ENCODE data around the gene CTAG1A. TPM values are rescaled to one million over a fixed set of nuclear protein-coding genes. Genes with fewer than 3 reads are reported as not detected.

Gene CTAG1A
- total and polyA plus RNA-seq, 9 of the 15 experiments (the other 6 are each of a cell fraction or from before 2014, with no cell fraction given), result 0.32 TPM; not detected in 8

DNA sequence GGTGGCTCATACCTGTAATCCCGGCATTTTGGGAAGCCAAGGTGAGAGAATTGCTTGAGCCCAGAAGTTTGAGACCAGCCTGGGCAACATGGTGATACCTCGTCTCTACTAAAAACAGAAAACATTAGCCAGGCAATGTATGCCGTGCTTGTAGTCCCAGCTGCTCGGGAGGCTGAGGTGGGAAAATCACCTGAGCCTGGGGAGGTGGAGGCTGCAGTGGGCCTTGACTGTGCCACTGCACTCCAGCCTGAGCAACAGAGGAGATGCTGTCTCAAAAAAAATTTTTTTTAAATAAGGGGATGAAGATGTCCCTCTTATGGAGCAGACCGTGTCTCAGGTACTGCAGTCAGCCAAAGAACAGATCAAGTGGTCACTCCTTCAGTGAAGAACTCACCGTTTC is 20.6 kb downstream of the CTAG1A start:
- Histone ChIP-seq H3K9me3 (replicated peaks; ENCODE audit: control insufficient read depth, insufficient read depth, low read depth, low read length) (no peaks in the 10 kb centered on the region), H3K4me2 (ENCODE audit: insufficient read depth, low read length) (no peak overlapping the region), H4K20me1 (replicated peaks; ENCODE audit: control insufficient read depth, insufficient read depth, low read length) (no peaks in the 10 kb centered on the region; the same call in 1 of the 2 replicates), H3K9me1 (ENCODE audit: control insufficient read depth, insufficient read depth, low read length) (no peaks in the 10 kb centered on the region), H3K27ac (ENCODE audit: extremely low read depth, low read depth, low read length) (no peak overlapping the region), H3K36me3 (ENCODE audit: control insufficient read depth, insufficient read depth, low read length) (no peaks in the 10 kb centered on the region), H3K4me1 (replicated peaks in 1 of 2; ENCODE audit: control insufficient read depth in 2 of 2, insufficient read depth in 2 of 2, low read length in 2 of 2) (no peaks in the 10 kb centered on the region; a peak in 1 of 5 replicates), H3K9ac (ENCODE audit: insufficient read depth in 1 of 2, low read depth in 2 of 2, low read length in 2 of 2) (no peak overlapping the region), H3K4me3 (no peak overlapping the region), H3K79me2 (ENCODE audit: control insufficient read depth, insufficient read depth, low read length) (no peaks in the 10 kb centered on the region), H3K27me3 (ENCODE audit: control insufficient read depth in 2 of 2, insufficient read depth in 2 of 2, low read length in 2 of 2) (peaks cover 20 to 43% of the 10 kb centered on the region in 2 experiments; a peak in 4 of 5 replicates), H2AFZ (ENCODE audit: low read depth, low read length) (no peak overlapping the region)
- FAIRE-seq (no peak), ATAC-seq (no peak), DNase-seq (ENCODE audit: extremely low read depth in 1 of 4, low spot score in 3 of 4) (no peak)
- TF ChIP-seq HDAC8 (tag; IDR thresholded peaks at IDR 0.05), result no peak
- TF ChIP-seq GABPA (tag; conservative IDR thresholded peaks at IDR 0.05; ENCODE audit: low read depth), result no peak
- no peak for TF ChIP-seq ILF3 (IDR thresholded peaks at IDR 0.05; ENCODE audit: borderline replicate concordance)
- no peak for TF ChIP-seq ILK (tag; IDR thresholded peaks at IDR 0.05; ENCODE audit: borderline replicate concordance, low read depth)
- no peak for TF ChIP-seq TAF7 (tag; IDR thresholded peaks at IDR 0.05)
- TF ChIP-seq ZNF41 (CRISPR knock-in tag; conservative IDR thresholded peaks at IDR 0.05), result no peak
- no peak for TF ChIP-seq ZNF174 (CRISPR knock-in tag; IDR thresholded peaks at IDR 0.05)
- TF ChIP-seq HMG20A (CRISPR knock-in tag; conservative IDR thresholded peaks at IDR 0.05), result no peak
- TF ChIP-seq, protein P1, sequence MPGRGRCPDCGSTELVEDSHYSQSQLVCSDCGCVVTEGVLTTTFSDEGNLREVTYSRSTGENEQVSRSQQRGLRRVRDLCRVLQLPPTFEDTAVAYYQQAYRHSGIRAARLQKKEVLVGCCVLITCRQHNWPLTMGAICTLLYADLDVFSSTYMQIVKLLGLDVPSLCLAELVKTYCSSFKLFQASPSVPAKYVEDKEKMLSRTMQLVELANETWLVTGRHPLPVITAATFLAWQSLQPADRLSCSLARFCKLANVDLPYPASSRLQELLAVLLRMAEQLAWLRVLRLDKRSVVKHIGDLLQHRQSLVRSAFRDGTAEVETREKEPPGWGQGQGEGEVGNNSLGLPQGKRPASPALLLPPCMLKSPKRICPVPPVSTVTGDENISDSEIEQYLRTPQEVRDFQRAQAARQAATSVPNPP (IDR thresholded peaks at IDR 0.05; ENCODE audit: borderline replicate concordance, insufficient read depth, insufficient read length), result no peak
- TF ChIP-seq GTF2A2 (tag; IDR thresholded peaks at IDR 0.05), result no peak
- TF ChIP-seq, protein P2, sequence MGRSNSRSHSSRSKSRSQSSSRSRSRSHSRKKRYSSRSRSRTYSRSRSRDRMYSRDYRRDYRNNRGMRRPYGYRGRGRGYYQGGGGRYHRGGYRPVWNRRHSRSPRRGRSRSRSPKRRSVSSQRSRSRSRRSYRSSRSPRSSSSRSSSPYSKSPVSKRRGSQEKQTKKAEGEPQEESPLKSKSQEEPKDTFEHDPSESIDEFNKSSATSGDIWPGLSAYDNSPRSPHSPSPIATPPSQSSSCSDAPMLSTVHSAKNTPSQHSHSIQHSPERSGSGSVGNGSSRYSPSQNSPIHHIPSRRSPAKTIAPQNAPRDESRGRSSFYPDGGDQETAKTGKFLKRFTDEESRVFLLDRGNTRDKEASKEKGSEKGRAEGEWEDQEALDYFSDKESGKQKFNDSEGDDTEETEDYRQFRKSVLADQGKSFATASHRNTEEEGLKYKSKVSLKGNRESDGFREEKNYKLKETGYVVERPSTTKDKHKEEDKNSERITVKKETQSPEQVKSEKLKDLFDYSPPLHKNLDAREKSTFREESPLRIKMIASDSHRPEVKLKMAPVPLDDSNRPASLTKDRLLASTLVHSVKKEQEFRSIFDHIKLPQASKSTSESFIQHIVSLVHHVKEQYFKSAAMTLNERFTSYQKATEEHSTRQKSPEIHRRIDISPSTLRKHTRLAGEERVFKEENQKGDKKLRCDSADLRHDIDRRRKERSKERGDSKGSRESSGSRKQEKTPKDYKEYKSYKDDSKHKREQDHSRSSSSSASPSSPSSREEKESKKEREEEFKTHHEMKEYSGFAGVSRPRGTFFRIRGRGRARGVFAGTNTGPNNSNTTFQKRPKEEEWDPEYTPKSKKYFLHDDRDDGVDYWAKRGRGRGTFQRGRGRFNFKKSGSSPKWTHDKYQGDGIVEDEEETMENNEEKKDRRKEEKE (IDR thresholded peaks at IDR 0.05; ENCODE audit: borderline replicate concordance in 1 of 2, control insufficient read depth in 1 of 2, low read depth in 2 of 2, low read length in 1 of 2), result no peak
- no peak for TF ChIP-seq ZNF436 (CRISPR knock-in tag; IDR thresholded peaks at IDR 0.05)
- TF ChIP-seq, protein P3, sequence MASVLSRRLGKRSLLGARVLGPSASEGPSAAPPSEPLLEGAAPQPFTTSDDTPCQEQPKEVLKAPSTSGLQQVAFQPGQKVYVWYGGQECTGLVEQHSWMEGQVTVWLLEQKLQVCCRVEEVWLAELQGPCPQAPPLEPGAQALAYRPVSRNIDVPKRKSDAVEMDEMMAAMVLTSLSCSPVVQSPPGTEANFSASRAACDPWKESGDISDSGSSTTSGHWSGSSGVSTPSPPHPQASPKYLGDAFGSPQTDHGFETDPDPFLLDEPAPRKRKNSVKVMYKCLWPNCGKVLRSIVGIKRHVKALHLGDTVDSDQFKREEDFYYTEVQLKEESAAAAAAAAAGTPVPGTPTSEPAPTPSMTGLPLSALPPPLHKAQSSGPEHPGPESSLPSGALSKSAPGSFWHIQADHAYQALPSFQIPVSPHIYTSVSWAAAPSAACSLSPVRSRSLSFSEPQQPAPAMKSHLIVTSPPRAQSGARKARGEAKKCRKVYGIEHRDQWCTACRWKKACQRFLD (CRISPR knock-in tag; IDR thresholded peaks at IDR 0.05), result no peak
- TF ChIP-seq ZKSCAN3 (CRISPR knock-in tag; IDR thresholded peaks at IDR 0.05), result no peak
- no peak for TF ChIP-seq GTF2E2 (tag; IDR thresholded peaks at IDR 0.05)
- no peak for TF ChIP-seq ZNF644 (tag; IDR thresholded peaks at IDR 0.05; ENCODE audit: low read depth)
- no peak for TF ChIP-seq ZNF12 (CRISPR knock-in tag; IDR thresholded peaks at IDR 0.05)
- no peak for TF ChIP-seq ZNF444 (CRISPR knock-in tag; IDR thresholded peaks at IDR 0.05)
- TF ChIP-seq ZNF165 (CRISPR knock-in tag; IDR thresholded peaks at IDR 0.05; ENCODE audit: borderline replicate concordance), result no peak
- BruUV-seq (replicated peaks), result no TSS peak
- ChIA-PET CTCF (ENCODE audit: low intra/inter-chr PET ratio) (no interaction called here), POLR2A (interaction anchor here (0.6 kb wide), 1 partner anchor 198 kb away, joined by 3 read pairs; no protein-coding TSS in a partner anchor)
- 2% methylated on average over 5 of the region's 6 CpGs for WGBS (ENCODE audit: insufficient coverage, low coverage, missing lambda C conversion rate)
- in situ Hi-C loops (cut with MboI) (no loop called here), intact Hi-C loops (cut with micrococcal nuclease) (no loop called here)
